Mesendoderm (in vitro differentiated cells): ENCODE results near the gene ZNF212.

ENCODE experiments used
- DNase-seq: peaks from one replicate; pipeline ENCODE4 v3.0.0; 2013
- H2AK5ac ChIP-seq: 2 replicates; pipeline ENCODE4 v1.6.1; 2013; ENCODE audit warnings: low read length, inconsistent platforms
- H2BK120ac ChIP-seq: 2 replicates; pipeline ENCODE4 v1.6.1; 2013; ENCODE audit warnings: low read depth, mild to moderate bottlenecking, low read length, moderate library complexity, mixed read lengths
- H2BK15ac ChIP-seq: replicated peaks from 2 replicates; pipeline ENCODE4 v1.6.1; 2013; ENCODE audit warnings: low read depth, mild to moderate bottlenecking, moderate library complexity
- H2BK5ac ChIP-seq: 2 replicates; pipeline ENCODE4 v1.6.1; 2013; ENCODE audit warnings: low read length, inconsistent platforms
- H3K18ac ChIP-seq: 2 replicates; pipeline ENCODE4 v1.6.1; 2013; ENCODE audit warnings: mild to moderate bottlenecking, low read length, mixed read lengths
- H3K23ac ChIP-seq: one replicate; pipeline ENCODE4 v1.6.1; 2013; ENCODE audit warnings: low read length
- H3K27ac ChIP-seq: 2 replicates; pipeline ENCODE4 v1.5.1; 2013; ENCODE audit warnings: low read depth, mild to moderate bottlenecking, inconsistent platforms, low read length, moderate library complexity
- H3K27me3 ChIP-seq: 2 replicates; pipeline ENCODE4 v1.6.1; 2013; ENCODE audit warnings: low read length, control low read depth, mild to moderate bottlenecking, inconsistent platforms; ENCODE audit not compliant: insufficient read depth, poor library complexity
- H3K36me3 ChIP-seq: 2 replicates; pipeline ENCODE4 v1.6.1; 2013; ENCODE audit warnings: low read length, inconsistent platforms; ENCODE audit not compliant: control insufficient read depth, insufficient read depth
- H3K4ac ChIP-seq: one replicate; pipeline ENCODE4 v1.6.1; 2013; ENCODE audit warnings: low read depth, mild to moderate bottlenecking, low read length, moderate library complexity
- H3K4me1 ChIP-seq: 2 replicates; pipeline ENCODE4 v1.6.1; 2013; ENCODE audit warnings: low read depth, low read length, inconsistent platforms; ENCODE audit not compliant: control insufficient read depth
- H3K4me2 ChIP-seq: 2 replicates; pipeline ENCODE4 v1.6.1; 2013; ENCODE audit warnings: low read length
- H3K4me3 ChIP-seq: 2 replicates; pipeline ENCODE4 v1.5.1; 2013; ENCODE audit warnings: mild to moderate bottlenecking, low read length
- H3K56ac ChIP-seq: one replicate; pipeline ENCODE4 v1.6.1; 2013; ENCODE audit warnings: low read length
- H3K79me1 ChIP-seq: 2 replicates; pipeline ENCODE4 v1.6.1; 2013; ENCODE audit warnings: low read length, inconsistent platforms
- H3K79me2 ChIP-seq: 2 replicates; pipeline ENCODE4 v1.6.1; 2013; ENCODE audit warnings: mild to moderate bottlenecking, low read length; ENCODE audit not compliant: control insufficient read depth, insufficient read depth
- H3K9ac ChIP-seq: 2 replicates; pipeline ENCODE4 v1.6.1; 2013; ENCODE audit warnings: low read length, inconsistent platforms
- H4K5ac ChIP-seq: one replicate; pipeline ENCODE4 v1.6.1; 2013; ENCODE audit warnings: low read length
- H4K8ac ChIP-seq: one replicate; pipeline ENCODE4 v1.6.1; 2013; ENCODE audit warnings: low read depth, mild to moderate bottlenecking, control low read depth, low read length, moderate library complexity
- WGBS: extraction: QIAGEN DNeasy Blood & Tissue Kit; methylation state at CpG from one replicate; pipeline ENCODE4 v1.1.7; 2013; ENCODE audit warnings: low lambda C conversion rate, missing lambda C conversion rate; ENCODE audit not compliant: insufficient coverage; ENCODE audit errors: extremely low coverage; 5-methylcytosine and 5-hydroxymethylcytosine counted together

ZNF212 gene

GRCh38 chr7:149280661-149281507 lies 41.4 kb downstream of the ZNF212 start:
- H3K18ac ChIP-seq: no peak overlapping the region
- no peak overlapping the region for H3K27ac ChIP-seq
- H3K23ac ChIP-seq: no peak overlapping the region
- no peak overlapping the region for H3K4me3 ChIP-seq
- H3K4me2 ChIP-seq: no peak overlapping the region
- H2BK120ac ChIP-seq: no peak overlapping the region
- no CpG with 5 or more reads among the region's 8 CpGs for WGBS
- no peak overlapping the region for H3K56ac ChIP-seq
- peaks cover 1% of the 10 kb centered on the region for H3K4me1 ChIP-seq
- H3K9ac ChIP-seq: no peak overlapping the region
- no peak overlapping the region for H2BK5ac ChIP-seq
- H3K79me2 ChIP-seq: no peaks in the 10 kb centered on the region
- no peak overlapping the region for H2BK15ac ChIP-seq
- no peak overlapping the region for H4K5ac ChIP-seq
- no peak for DNase-seq
- no peak overlapping the region for H2AK5ac ChIP-seq
- H3K36me3 ChIP-seq: no peaks in the 10 kb centered on the region
- H3K27me3 ChIP-seq: no peaks in the 10 kb centered on the region
- no peaks in the 10 kb centered on the region for H3K79me1 ChIP-seq
- H3K4ac ChIP-seq: no peak overlapping the region
- no peak overlapping the region for H4K8ac ChIP-seq

DNA sequence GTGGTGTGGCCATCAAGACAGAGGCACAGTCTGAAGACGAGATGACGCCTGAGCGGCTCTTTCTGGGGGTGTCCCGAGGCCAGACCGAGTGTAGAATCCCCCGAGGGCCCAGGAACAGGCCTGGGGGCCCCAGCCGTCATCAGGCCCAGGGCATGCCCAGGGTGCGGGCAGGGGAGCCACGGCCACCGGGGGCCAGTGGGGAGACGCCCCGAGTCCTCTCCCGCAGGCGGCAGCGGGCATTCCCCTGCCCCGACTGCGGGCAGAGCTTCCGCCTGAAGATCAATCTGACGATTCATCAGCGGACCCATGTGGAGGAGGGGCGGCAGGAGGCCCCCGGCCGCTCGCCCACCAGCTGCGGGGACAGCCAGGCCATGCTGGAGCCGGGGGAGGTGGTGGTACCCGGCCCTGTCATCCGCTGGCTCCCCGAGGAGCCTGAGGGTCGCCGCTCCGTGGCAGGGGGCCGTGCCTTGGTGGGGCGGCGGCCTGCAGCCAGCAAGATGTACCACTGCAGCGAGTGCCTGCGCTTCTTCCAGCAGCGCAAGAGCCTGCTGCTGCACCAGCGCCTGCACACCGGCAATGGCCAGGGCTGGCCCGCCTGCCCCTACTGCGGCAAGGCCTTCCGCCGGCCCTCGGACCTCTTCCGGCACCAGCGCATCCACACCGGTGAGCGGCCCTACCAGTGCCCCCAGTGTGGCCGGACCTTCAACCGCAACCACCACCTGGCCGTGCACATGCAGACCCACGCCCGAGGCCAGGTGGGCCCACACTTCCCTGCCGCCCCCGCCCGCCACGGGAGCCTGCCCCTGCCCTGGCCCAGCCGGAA lies 42.3 kb downstream of the ZNF212 start:
- DNase-seq: no peak
- Histone ChIP-seq H3K23ac (no peak overlapping the region), H3K79me1 (no peaks in the 10 kb centered on the region), H4K5ac (no peak overlapping the region), H3K4me3 (no peak overlapping the region), H3K18ac (no peak overlapping the region), H3K4ac (no peak overlapping the region), H2BK5ac (no peak overlapping the region), H4K8ac (no peak overlapping the region), H3K9ac (no peak overlapping the region), H3K79me2 (no peaks in the 10 kb centered on the region), H2BK120ac (no peak overlapping the region), H3K27ac (no peak overlapping the region), H3K36me3 (no peaks in the 10 kb centered on the region), H3K27me3 (no peaks in the 10 kb centered on the region), H3K4me2 (no peak overlapping the region), H3K56ac (no peak overlapping the region), H2BK15ac (no peak overlapping the region), H2AK5ac (no peak overlapping the region), H3K4me1 (peaks cover 1% of the 10 kb centered on the region)
- no CpG with 5 or more reads among the region's 59 CpGs for WGBS

DNA sequence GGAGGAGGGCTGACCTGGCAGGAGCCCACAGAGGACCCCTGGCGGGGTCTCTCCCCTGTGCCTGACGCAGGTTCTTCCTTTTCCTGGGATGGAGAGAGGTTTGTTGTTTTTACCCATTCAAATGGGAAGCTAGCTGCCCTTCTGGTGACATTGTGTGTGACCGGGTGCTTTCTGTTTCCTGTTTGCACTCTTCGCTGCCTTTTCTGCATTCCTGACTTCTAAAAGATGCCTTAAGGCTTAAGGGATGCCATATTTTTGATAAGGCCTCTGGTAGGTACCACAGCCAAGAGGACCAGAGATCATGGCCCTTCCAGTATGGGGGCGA lies 42.8 kb downstream of the ZNF212 start:
- no peak overlapping the region for H4K8ac ChIP-seq
- no peak overlapping the region for H3K18ac ChIP-seq
- H4K5ac ChIP-seq: no peak overlapping the region
- H3K79me2 ChIP-seq: no peaks in the 10 kb centered on the region
- H3K4me3 ChIP-seq: no peak overlapping the region
- no peak for DNase-seq
- H2AK5ac ChIP-seq: no peak overlapping the region
- WGBS: no CpG with 5 or more reads among the region's 5 CpGs
- no peaks in the 10 kb centered on the region for H3K27me3 ChIP-seq
- no peak overlapping the region for H3K4me2 ChIP-seq
- no peak overlapping the region for H2BK15ac ChIP-seq
- no peak overlapping the region for H3K23ac ChIP-seq
- peaks cover 1% of the 10 kb centered on the region for H3K4me1 ChIP-seq
- H3K4ac ChIP-seq: no peak overlapping the region
- H3K36me3 ChIP-seq: no peaks in the 10 kb centered on the region
- no peak overlapping the region for H2BK5ac ChIP-seq
- no peaks in the 10 kb centered on the region for H3K79me1 ChIP-seq
- no peak overlapping the region for H3K9ac ChIP-seq
- H3K27ac ChIP-seq: no peak overlapping the region
- H2BK120ac ChIP-seq: no peak overlapping the region
- H3K56ac ChIP-seq: no peak overlapping the region

DNA sequence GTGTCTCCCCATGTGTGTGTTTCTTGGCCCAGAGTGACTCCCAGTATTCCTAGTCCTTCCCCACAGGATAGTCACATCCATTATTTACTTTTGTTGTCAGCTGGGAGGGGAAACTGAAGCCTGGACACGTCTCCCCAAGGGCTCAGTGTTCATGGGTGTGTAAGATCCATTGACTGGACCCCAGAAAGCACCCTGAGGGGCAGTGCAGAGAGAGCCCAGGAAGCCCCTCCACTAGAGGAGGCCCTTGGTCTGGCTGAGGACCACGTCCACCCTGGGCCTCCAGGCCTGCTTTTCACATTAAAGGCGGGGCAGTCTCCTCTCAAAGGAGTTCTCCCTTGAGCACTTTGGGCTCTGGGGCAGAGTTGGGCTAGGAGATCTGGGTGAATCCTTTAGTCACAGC lies 43.9 kb downstream of the ZNF212 start:
- Histone ChIP-seq H3K4me2 (no peak overlapping the region), H3K4me1 (peaks cover 1% of the 10 kb centered on the region), H3K18ac (no peak overlapping the region), H3K79me1 (no peaks in the 10 kb centered on the region), H3K27ac (no peak overlapping the region), H2AK5ac (no peak overlapping the region), H3K79me2 (no peaks in the 10 kb centered on the region), H3K4me3 (no peak overlapping the region), H3K9ac (no peak overlapping the region), H2BK120ac (no peak overlapping the region), H2BK15ac (no peak overlapping the region), H2BK5ac (no peak overlapping the region), H3K56ac (no peak overlapping the region), H4K5ac (no peak overlapping the region), H3K23ac (no peak overlapping the region), H4K8ac (no peak overlapping the region), H3K36me3 (no peaks in the 10 kb centered on the region), H3K27me3 (no peaks in the 10 kb centered on the region), H3K4ac (no peak overlapping the region)
- WGBS: no CpG with 5 or more reads among the region's 3 CpGs
- no peak for DNase-seq

- no peak overlapping the region for H2AK5ac ChIP-seq
- H4K5ac ChIP-seq: no peak overlapping the region
- no peaks in the 10 kb centered on the region for H3K27me3 ChIP-seq
- no peak overlapping the region for H3K4ac ChIP-seq
- no peak overlapping the region for H3K9ac ChIP-seq
- no peak for DNase-seq
- peaks cover 1% of the 10 kb centered on the region for H3K4me1 ChIP-seq
- WGBS: no CpG with 5 or more reads among the region's 3 CpGs
- H2BK5ac ChIP-seq: no peak overlapping the region
- H3K23ac ChIP-seq: no peak overlapping the region
- H3K4me2 ChIP-seq: no peak overlapping the region
- H3K79me1 ChIP-seq: no peaks in the 10 kb centered on the region
- no peaks in the 10 kb centered on the region for H3K36me3 ChIP-seq
- H3K18ac ChIP-seq: no peak overlapping the region
- H2BK15ac ChIP-seq: no peak overlapping the region
- H3K56ac ChIP-seq: no peak overlapping the region
- no peak overlapping the region for H3K27ac ChIP-seq
- H3K79me2 ChIP-seq: no peaks in the 10 kb centered on the region
- H3K4me3 ChIP-seq: no peak overlapping the region
- no peak overlapping the region for H4K8ac ChIP-seq
- no peak overlapping the region for H2BK120ac ChIP-seq
These were observed 44.9 kb downstream of the ZNF212 start for GRCh38 chr7:149284343-149284742.
